ENCODE results near the gene FAT4.

FAT4 gene

GRCh38 chr4:125314676-125315575 is at the start of gene FAT4:
Gene FAT4 (plus strand): TSS chr4:125314955. CDS start chr4:125316412, 1,457 bp downstream.
- DNase-seq: peak; percentile 93 to 94

GRCh38 chr4:125265846-125266245 is 48.9 kb upstream of the FAT4 start:
- DNase-seq: no peak

- no peak for DNase-seq
These were observed 47.7 kb upstream of the FAT4 start for GRCh38 chr4:125266901-125267604.

GRCh38 chr4:125267630-125268029 is 47.1 kb upstream of the FAT4 start:
- no peak for DNase-seq

GRCh38 chr4:125268068-125268755 is 46.5 kb upstream of the FAT4 start:
- DNase-seq: no peak

- DNase-seq: no peak
These were observed 37.9 kb upstream of the FAT4 start for GRCh38 chr4:125276811-125277210.

GRCh38 chr4:125277790-125278189 is 37.0 kb upstream of the FAT4 start:
- no peak for DNase-seq

GRCh38 chr4:125280892-125281403 is 33.8 kb upstream of the FAT4 start:
- DNase-seq: no peak

- peak in 1 of 2 donors; percentile 44 for DNase-seq
These were observed 31.0 kb upstream of the FAT4 start for GRCh38 chr4:125283707-125284279.

- no peak for DNase-seq
These were observed 17.6 kb upstream of the FAT4 start for GRCh38 chr4:125297116-125297515.

GRCh38 chr4:125303058-125303457 is 11.7 kb upstream of the FAT4 start:
- DNase-seq: no peak

- DNase-seq: no peak
These were observed 10.9 kb upstream of the FAT4 start for GRCh38 chr4:125303821-125304220.

GRCh38 chr4:125306112-125306511 is 8.6 kb upstream of the FAT4 start:
- DNase-seq: no peak

GRCh38 chr4:125306533-125306932 is 8.2 kb upstream of the FAT4 start:
- no peak for DNase-seq

GRCh38 chr4:125311503-125311902 is 3.3 kb upstream of the FAT4 start:
- DNase-seq: no peak

GRCh38 chr4:125313497-125313896 is 1.3 kb upstream of the FAT4 start:
- DNase-seq: peak; percentile 43 to 88

GRCh38 chr4:125313989-125314667 is 627 bp upstream of the FAT4 start:
- DNase-seq: no peak

- DNase-seq: peak; percentile 58 to 60
These were observed 1.0 kb downstream of the FAT4 start for GRCh38 chr4:125315576-125316400.

GRCh38 chr4:125316401-125316790 is 1.6 kb downstream of the FAT4 start:
- DNase-seq: no peak

GRCh38 chr4:125316791-125317524 is 2.2 kb downstream of the FAT4 start:
- peak in 1 of 2 donors; percentile 35 for DNase-seq

- peak; percentile 27 to 52 for DNase-seq
These were observed 2.7 kb downstream of the FAT4 start for GRCh38 chr4:125317525-125317877.

Measured in hippocampal formation (tissue), 2 donors.